Measurements from ENCODE around the gene ERH. TPM values are rescaled to one million over a fixed set of nuclear protein-coding genes. Genes with fewer than 3 reads are reported as not detected.
"Not testable (repeated sequence)": the region's sequence is repeated elsewhere in the genome, so short reads cannot be mapped to it uniquely, and the experiment has no call there.

The ERH gene
- total RNA-seq, 4 donors from 2014 or later: 62.4 to 70.9 (median 68.8) TPM

- no peak for TF ChIP-seq CTCF (IDR thresholded peaks at IDR 0.05)
- DNase-seq (ENCODE audit: low spot score): no peak
- no peak for ATAC-seq (ENCODE audit: low FRiP score)
Measured at GRCh38 chr14:69429643-69430042, 31.5 kb upstream of the ERH start.

DNA sequence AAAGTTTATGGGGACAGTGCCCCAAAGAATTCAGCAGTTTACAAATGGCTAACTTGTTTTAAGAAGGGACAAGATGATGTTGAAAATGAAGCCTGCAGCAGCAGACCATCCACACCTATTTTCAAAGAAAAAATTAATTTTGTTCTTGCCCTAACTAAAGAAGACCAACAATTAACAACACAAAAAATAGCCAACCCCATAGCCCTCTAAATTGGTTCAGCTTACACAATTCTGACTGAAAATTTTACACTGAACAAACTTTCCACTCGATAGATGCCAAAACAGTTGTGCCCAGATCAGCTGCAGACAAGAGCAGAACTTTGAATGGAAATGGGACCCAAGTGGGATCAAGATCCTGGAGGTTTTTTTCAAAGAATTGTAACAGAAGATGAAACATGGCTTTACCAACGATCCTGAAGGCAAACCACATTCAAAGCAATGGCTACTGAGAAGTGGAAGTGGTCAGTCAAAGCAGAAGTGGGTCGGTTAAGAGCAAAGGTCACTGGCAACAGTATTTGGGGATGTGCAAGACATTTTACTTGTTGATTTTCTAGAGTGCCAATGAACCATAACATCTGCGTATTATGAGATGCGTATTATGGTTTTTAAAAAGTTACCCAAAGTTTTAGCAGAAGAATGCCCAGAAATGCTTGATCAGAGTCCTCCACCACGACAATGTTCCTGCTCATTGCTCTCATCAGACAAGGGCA, 30.3 kb upstream of the ERH start:
- DNase-seq (ENCODE audit: low spot score) (no peak), ATAC-seq (ENCODE audit: low FRiP score) (no peak)
- no peak for TF ChIP-seq CTCF (IDR thresholded peaks at IDR 0.05)

DNA sequence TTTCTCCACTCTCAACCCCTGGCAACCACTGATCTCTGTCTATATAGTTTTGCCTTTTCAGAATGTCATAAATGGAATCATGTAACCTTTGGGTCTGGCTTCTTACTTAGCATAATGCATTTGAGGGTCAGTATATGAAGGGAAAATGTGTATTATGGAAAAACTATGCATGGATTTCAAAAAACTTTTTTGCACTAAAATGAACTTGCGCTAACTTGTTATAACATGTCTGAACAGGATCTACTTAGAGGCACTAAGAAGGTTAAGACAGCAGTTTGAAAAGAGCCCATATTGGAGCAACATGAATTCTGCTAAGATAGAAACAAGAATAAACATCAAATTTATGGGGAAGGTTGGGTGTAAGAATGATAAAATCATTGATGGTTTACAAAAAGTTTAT, 29.5 kb upstream of the ERH start:
- DNase-seq (ENCODE audit: low spot score): no peak
- TF ChIP-seq CTCF (IDR thresholded peaks at IDR 0.05): no peak
- no peak for ATAC-seq (ENCODE audit: low FRiP score)

GRCh38 chr14:69424149-69424923, 26.2 kb upstream of the ERH start:
- DNase-seq (ENCODE audit: low spot score): no peak
- ATAC-seq (ENCODE audit: low FRiP score): no peak
- no peak for TF ChIP-seq CTCF (IDR thresholded peaks at IDR 0.05)

- no peak for TF ChIP-seq CTCF (IDR thresholded peaks at IDR 0.05)
- no peak for ATAC-seq (ENCODE audit: low FRiP score)
- no peak for DNase-seq (ENCODE audit: low spot score)
Measured at GRCh38 chr14:69423279-69423678, 25.2 kb upstream of the ERH start.

- DNase-seq (ENCODE audit: low spot score); ATAC-seq (ENCODE audit: low FRiP score): not testable (repeated sequence)
Measured at GRCh38 chr14:69416087-69416486, 18.0 kb upstream of the ERH start.

GRCh38 chr14:69413483-69413882, 15.4 kb upstream of the ERH start:
- no peak for TF ChIP-seq CTCF (IDR thresholded peaks at IDR 0.05)
- DNase-seq (ENCODE audit: low spot score): no peak
- no peak for ATAC-seq (ENCODE audit: low FRiP score)
